RWPE2 (cell line): ENCODE data around the gene MARK3.

Experiments
- ATAC-seq: fragments of 200-7000 bp; cut with Tn5 transposase; 3 replicates; pipeline ENCODE4 v1.9.1; 2021; ENCODE audit warnings: low read depth
- DNase-seq: peaks from one replicate; pipeline ENCODE4 v3.0.0-alpha.2; 2020; ENCODE audit warnings: low spot score
- H3K27ac ChIP-seq: fragments of 450-650 bp; 2 replicates; pipeline ENCODE4 v1.5.1; 2017; ENCODE audit warnings: mild to moderate bottlenecking; ENCODE audit not compliant: poor library complexity, severe bottlenecking
- H3K27me3 ChIP-seq: fragments of 250-450 bp; sonication (Bioruptor Pico); 2 replicates; pipeline ENCODE4 v1.5.1; 2021; ENCODE audit warnings: mild to moderate bottlenecking, moderate library complexity; ENCODE audit not compliant: insufficient read depth, poor library complexity, severe bottlenecking
- H3K36me3 ChIP-seq: fragments of 250-450 bp; sonication (Bioruptor Pico); 2 replicates; pipeline ENCODE4 v1.5.1; 2020; ENCODE audit warnings: low read depth, mild to moderate bottlenecking, moderate library complexity
- H3K4me1 ChIP-seq: fragments of 250-450 bp; sonication (Bioruptor Pico); 2 replicates; pipeline ENCODE4 v1.5.1; 2021; ENCODE audit warnings: mild to moderate bottlenecking, moderate library complexity; ENCODE audit not compliant: insufficient read depth, poor library complexity, severe bottlenecking
- H3K4me3 ChIP-seq: fragments of 250-450 bp; sonication (Bioruptor Pico); 2 replicates; pipeline ENCODE4 v1.5.1; 2021; ENCODE audit warnings: mild to moderate bottlenecking, moderate library complexity; ENCODE audit not compliant: severe bottlenecking
- H3K9me3 ChIP-seq: fragments of 250-450 bp; sonication (Bioruptor Pico); 2 replicates; pipeline ENCODE4 v1.5.1; 2021; ENCODE audit warnings: mild to moderate bottlenecking, moderate library complexity; ENCODE audit not compliant: severe bottlenecking
- TF ChIP-seq, protein P1 (sequence below): fragments of 450-650 bp; IDR thresholded peaks from one replicate; pipeline ENCODE4 v1.5.1; 2017; ENCODE audit warnings: mild to moderate bottlenecking, moderate library complexity; ENCODE audit not compliant: poor library complexity, severe bottlenecking

The MARK3 gene

DNA sequence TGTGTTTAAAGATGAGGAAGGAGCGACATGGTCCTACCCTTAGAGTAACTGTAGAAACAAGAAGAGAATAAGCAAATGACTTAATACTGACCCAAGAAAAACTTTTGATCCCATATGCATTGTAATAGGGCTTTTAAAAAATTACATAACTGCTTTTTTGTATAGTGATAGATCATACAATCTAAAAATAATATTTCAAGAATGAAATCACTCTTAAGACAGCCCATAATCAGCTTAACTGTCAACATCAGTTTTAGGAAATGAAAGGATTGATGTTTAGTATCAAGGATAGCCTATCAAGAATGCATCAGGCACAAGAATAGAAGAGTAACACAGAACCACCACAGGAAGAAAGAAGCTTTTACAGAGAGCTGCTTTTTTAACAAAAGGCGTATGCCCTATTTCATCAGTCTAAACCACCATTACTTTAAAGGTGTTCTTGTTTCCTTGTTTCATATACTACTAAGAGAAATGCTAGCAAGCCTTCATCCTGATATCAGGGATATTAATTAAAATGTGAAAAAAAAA lies 64.5 kb downstream of the MARK3 start:
- H3K4me1 ChIP-seq, result no peaks in the 10 kb centered on the region
- DNase-seq, result no peak
- peaks cover 30% of the 10 kb centered on the region for H3K36me3 ChIP-seq
- no peaks in the 10 kb centered on the region for H3K27me3 ChIP-seq
- TF ChIP-seq, protein P1, sequence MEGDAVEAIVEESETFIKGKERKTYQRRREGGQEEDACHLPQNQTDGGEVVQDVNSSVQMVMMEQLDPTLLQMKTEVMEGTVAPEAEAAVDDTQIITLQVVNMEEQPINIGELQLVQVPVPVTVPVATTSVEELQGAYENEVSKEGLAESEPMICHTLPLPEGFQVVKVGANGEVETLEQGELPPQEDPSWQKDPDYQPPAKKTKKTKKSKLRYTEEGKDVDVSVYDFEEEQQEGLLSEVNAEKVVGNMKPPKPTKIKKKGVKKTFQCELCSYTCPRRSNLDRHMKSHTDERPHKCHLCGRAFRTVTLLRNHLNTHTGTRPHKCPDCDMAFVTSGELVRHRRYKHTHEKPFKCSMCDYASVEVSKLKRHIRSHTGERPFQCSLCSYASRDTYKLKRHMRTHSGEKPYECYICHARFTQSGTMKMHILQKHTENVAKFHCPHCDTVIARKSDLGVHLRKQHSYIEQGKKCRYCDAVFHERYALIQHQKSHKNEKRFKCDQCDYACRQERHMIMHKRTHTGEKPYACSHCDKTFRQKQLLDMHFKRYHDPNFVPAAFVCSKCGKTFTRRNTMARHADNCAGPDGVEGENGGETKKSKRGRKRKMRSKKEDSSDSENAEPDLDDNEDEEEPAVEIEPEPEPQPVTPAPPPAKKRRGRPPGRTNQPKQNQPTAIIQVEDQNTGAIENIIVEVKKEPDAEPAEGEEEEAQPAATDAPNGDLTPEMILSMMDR, result no peak
- H3K4me3 ChIP-seq, result no peak overlapping the region
- no peak for ATAC-seq
- no peak overlapping the region for H3K27ac ChIP-seq
- no peaks in the 10 kb centered on the region for H3K9me3 ChIP-seq

DNA sequence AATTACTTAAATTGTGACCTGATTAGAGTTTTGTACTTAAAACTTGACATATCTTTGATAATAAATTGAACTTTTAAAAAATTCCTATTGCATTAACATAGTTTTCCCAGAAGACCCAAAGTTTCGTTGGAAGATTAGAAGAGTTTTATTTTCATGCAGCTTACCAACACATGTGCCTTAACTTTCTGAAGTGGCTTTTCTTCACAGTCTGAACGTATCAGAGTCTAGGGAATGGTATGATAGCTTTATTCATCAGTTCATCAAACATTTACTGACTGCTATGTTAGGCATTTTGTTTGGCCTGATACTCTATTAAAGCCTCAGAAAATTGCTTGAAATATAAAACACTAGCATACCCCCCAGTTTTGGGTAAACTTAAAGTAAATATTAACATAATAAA lies 65.2 kb downstream of the MARK3 start:
- Histone ChIP-seq H3K9me3 (no peaks in the 10 kb centered on the region), H3K27me3 (no peaks in the 10 kb centered on the region), H3K4me1 (no peaks in the 10 kb centered on the region), H3K4me3 (no peak overlapping the region), H3K27ac (no peak overlapping the region), H3K36me3 (peaks cover 37% of the 10 kb centered on the region)
- TF ChIP-seq, protein P1, result no peak
- ATAC-seq (no peak), DNase-seq (no peak)

- Histone ChIP-seq H3K36me3 (peaks cover 47% of the 10 kb centered on the region), H3K9me3 (no peaks in the 10 kb centered on the region), H3K27me3 (no peaks in the 10 kb centered on the region), H3K27ac (no peak overlapping the region), H3K4me3 (no peak overlapping the region), H3K4me1 (peaks cover 3% of the 10 kb centered on the region)
- TF ChIP-seq, protein P1, result no peak
- DNase-seq (no peak), ATAC-seq (no peak)
Measured at GRCh38 chr14:103451401-103451800, 66.2 kb downstream of the MARK3 start.

GRCh38 chr14:103453791-103454190 lies 68.6 kb downstream of the MARK3 start:
- Histone ChIP-seq H3K27me3 (no peaks in the 10 kb centered on the region), H3K4me1 (peaks cover 3% of the 10 kb centered on the region), H3K27ac (no peak overlapping the region), H3K36me3 (peaks cover 63% of the 10 kb centered on the region), H3K4me3 (no peak overlapping the region), H3K9me3 (no peaks in the 10 kb centered on the region)
- DNase-seq (no peak), ATAC-seq (no peak)
- TF ChIP-seq, protein P1, result no peak

GRCh38 chr14:103456167-103456835 lies 71.1 kb downstream of the MARK3 start:
- TF ChIP-seq, protein P1, result no peak
- DNase-seq (no peak), ATAC-seq (peak; percentile 31)
- H3K27ac ChIP-seq, result peak overlapping the region; percentile 12
- peaks cover 81% of the 10 kb centered on the region for H3K36me3 ChIP-seq
- H3K9me3 ChIP-seq, result no peaks in the 10 kb centered on the region
- no peak overlapping the region for H3K4me3 ChIP-seq
- no peaks in the 10 kb centered on the region for H3K27me3 ChIP-seq
- peaks cover 3% of the 10 kb centered on the region for H3K4me1 ChIP-seq
